ENCODE data around the gene MAPK8. TPM values are rescaled to one million over a fixed set of nuclear protein-coding genes. Genes with fewer than 3 reads are reported as not detected.

The MAPK8 gene
- total RNA-seq, 2 donors from 2014 or later, result 39.3 to 74.4 TPM

- intact Hi-C loops (cut with DNase I), result no loop called here
- Histone ChIP-seq H3K9me3 (no peaks in the 10 kb centered on the region), H3K4me1 (replicated peaks) (no peaks in the 10 kb centered on the region), H3K4me3 (no peak overlapping the region), H3K27me3 (replicated peaks; ENCODE audit: insufficient read depth) (no peaks in the 10 kb centered on the region), H3K27ac (no peak overlapping the region), H3K36me3 (no peaks in the 10 kb centered on the region)
- DNase-seq (ENCODE audit: low spot score), result no peak
- TF ChIP-seq CTCF (IDR thresholded peaks at IDR 0.05) (no peak), POLR2A (IDR thresholded peaks at IDR 0.05) (no peak), POLR2AphosphoS5 (IDR thresholded peaks at IDR 0.05) (no peak)
Measured at GRCh38 chr10:48485711-48486110, 179.2 kb downstream of the MAPK8 start.

GRCh38 chr10:48487244-48487643 lies 180.8 kb downstream of the MAPK8 start:
- DNase-seq (ENCODE audit: low spot score), result no peak
- Histone ChIP-seq H3K27me3 (replicated peaks; ENCODE audit: insufficient read depth) (no peaks in the 10 kb centered on the region), H3K4me3 (no peak overlapping the region), H3K27ac (no peak overlapping the region), H3K9me3 (no peaks in the 10 kb centered on the region), H3K4me1 (replicated peaks) (no peaks in the 10 kb centered on the region), H3K36me3 (no peaks in the 10 kb centered on the region)
- TF ChIP-seq CTCF (IDR thresholded peaks at IDR 0.05) (no peak), POLR2AphosphoS5 (IDR thresholded peaks at IDR 0.05) (no peak), POLR2A (IDR thresholded peaks at IDR 0.05) (no peak)
- 100% methylated on average over 1 of the region's 1 CpG for WGBS
- intact Hi-C loops (cut with DNase I), result no loop called here

Other genes with a start within 250 kb of the MAPK8 start
- gene FRMPD2, start 32.0 kb upstream of the MAPK8 start, total RNA-seq, result 1 to 10 TPM in 1 of 2 donors, under 1 TPM in 1; 0.97 to 3.4 TPM